Measurements from ENCODE around the gene SUV39H2. TPM values are rescaled to one million over a fixed set of nuclear protein-coding genes. Genes with fewer than 3 reads are reported as not detected.
"Not testable (repeated sequence)": the region's sequence is repeated elsewhere in the genome, so short reads cannot be mapped to it uniquely, and the experiment has no call there.

The SUV39H2 gene
- total RNA-seq, 1 donor from 2014 or later = not detected

DNA sequence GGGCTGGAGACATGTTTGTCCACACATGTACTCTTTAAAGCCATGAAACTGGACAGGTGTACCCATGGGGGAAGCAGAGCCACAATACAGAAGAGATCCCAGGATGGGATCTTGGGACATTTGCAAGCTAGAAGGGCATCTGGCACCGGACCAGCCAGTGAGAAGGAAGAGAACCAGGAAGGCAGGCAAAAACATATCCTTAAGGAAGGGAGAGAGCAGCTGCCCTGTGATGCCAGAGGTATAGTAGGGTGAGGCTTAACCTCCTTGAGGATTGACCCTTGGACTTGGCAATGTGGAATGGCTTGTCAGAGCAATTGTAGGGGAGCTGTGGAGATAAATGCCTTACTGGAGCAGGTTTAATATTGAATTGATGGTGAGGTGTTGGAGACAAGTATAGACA lies 17.9 kb upstream of the SUV39H2 start:
- TF ChIP-seq, protein P1, sequence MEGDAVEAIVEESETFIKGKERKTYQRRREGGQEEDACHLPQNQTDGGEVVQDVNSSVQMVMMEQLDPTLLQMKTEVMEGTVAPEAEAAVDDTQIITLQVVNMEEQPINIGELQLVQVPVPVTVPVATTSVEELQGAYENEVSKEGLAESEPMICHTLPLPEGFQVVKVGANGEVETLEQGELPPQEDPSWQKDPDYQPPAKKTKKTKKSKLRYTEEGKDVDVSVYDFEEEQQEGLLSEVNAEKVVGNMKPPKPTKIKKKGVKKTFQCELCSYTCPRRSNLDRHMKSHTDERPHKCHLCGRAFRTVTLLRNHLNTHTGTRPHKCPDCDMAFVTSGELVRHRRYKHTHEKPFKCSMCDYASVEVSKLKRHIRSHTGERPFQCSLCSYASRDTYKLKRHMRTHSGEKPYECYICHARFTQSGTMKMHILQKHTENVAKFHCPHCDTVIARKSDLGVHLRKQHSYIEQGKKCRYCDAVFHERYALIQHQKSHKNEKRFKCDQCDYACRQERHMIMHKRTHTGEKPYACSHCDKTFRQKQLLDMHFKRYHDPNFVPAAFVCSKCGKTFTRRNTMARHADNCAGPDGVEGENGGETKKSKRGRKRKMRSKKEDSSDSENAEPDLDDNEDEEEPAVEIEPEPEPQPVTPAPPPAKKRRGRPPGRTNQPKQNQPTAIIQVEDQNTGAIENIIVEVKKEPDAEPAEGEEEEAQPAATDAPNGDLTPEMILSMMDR (IDR thresholded peaks at IDR 0.05) = no peak
- Histone ChIP-seq H3K27ac (no peak overlapping the region), H3K9me3 (no peaks in the 10 kb centered on the region), H3K36me3 (peaks cover 9 to 11% of the 10 kb centered on the region in 2 donors), H3K27me3 (no peaks in the 10 kb centered on the region), H3K4me3 (no peak overlapping the region), H3K4me1 (no peaks in the 10 kb centered on the region)
- intact Hi-C loops (cut with DNase I) = no loop called here
- DNase-seq (ENCODE audit: low spot score in 2 of 2) = no peak

DNA sequence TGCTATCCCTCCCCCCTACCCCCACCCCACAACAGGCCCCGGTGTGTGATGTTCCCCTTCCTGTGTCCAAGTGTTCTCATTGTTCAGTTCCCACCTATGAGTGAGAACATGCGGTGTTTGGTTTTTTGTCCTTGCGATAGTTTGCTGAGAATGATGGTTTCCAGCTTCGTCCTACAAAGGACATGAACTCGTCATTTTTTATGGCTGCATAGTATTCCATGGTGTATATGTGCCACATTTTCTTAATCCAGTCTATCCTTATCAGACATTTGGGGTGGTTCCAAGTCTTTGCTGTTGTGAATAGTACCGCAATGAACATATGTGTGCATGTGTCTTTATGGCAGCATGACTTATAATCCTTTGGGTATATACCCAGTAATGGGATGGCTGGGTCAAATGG lies 14.2 kb upstream of the SUV39H2 start:
- H3K27ac ChIP-seq; H3K9me3 ChIP-seq; H3K4me1 ChIP-seq; intact Hi-C loops (cut with DNase I); H3K27me3 ChIP-seq; DNase-seq (ENCODE audit: low spot score in 2 of 2); H3K4me3 ChIP-seq: not testable (repeated sequence)
- peaks cover 11 to 37% of the 10 kb centered on the region in 2 donors for H3K36me3 ChIP-seq

DNA sequence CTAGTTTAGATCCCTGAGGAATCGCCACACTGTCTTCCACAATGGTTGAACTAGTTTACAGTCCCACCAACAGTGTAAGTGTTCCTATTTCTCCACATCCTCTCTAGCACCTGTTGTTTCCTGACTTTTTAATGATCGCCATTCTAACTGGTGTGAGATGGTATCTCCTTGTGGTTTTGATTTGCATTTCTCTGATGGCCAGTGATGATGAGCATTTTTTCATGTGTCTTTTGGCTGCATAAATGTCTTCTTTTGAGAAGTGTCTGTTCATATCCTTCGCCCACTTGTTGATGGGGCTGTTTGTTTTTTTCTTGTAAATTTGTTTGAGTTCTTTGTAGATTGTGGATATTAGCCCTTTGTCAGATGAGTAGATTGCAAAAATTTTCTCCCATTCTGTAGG lies 13.8 kb upstream of the SUV39H2 start:
- intact Hi-C loops (cut with DNase I); DNase-seq (ENCODE audit: low spot score in 2 of 2); H3K27me3 ChIP-seq; H3K9me3 ChIP-seq; H3K4me1 ChIP-seq; H3K4me3 ChIP-seq; H3K27ac ChIP-seq: not testable (repeated sequence)
- peaks cover 16 to 39% of the 10 kb centered on the region in 2 donors for H3K36me3 ChIP-seq

DNA sequence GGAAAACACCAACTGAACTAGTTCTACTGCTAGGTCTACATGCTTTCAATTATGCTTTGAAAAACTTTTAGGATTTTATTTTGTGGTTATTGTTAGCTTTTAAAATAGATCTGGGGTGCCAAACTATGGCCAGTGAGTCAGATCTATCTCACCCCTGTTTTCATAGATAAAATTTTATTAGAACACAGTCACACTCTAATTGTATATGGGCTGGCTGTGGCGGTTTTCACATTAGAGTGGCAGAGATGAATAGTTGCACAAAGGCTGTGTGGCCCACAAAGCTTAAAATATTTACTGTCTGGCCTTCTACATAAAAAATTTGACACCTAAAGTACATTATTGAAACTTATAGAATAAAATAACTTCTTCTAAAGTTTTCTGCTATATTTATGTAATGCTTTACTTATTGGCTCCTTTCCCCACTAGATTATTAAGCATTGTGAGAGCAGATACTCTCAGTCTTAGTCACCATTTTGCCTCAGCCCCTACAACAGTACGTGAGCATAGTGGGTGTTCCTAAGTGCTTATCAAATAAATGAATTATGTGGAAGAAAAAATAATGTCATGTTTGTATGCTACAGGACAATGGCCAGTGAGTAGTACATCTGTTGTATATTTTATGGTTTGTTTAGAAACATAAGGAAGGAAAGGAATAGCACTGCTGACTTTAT lies 5.4 kb upstream of the SUV39H2 start:
- H3K9me3 ChIP-seq = no peaks in the 10 kb centered on the region
- TF ChIP-seq, protein P1 (IDR thresholded peaks at IDR 0.05) = no peak
- intact Hi-C loops (cut with DNase I) = no loop called here
- H3K27ac ChIP-seq = no peak overlapping the region
- no peak overlapping the region for H3K4me3 ChIP-seq
- no peaks in the 10 kb centered on the region for H3K27me3 ChIP-seq
- no peak for DNase-seq (ENCODE audit: low spot score in 2 of 2)
- peaks cover 0 to 4% of the 10 kb centered on the region in 2 donors for H3K4me1 ChIP-seq
- H3K36me3 ChIP-seq = peaks cover 11 to 18% of the 10 kb centered on the region in 2 donors

DNA sequence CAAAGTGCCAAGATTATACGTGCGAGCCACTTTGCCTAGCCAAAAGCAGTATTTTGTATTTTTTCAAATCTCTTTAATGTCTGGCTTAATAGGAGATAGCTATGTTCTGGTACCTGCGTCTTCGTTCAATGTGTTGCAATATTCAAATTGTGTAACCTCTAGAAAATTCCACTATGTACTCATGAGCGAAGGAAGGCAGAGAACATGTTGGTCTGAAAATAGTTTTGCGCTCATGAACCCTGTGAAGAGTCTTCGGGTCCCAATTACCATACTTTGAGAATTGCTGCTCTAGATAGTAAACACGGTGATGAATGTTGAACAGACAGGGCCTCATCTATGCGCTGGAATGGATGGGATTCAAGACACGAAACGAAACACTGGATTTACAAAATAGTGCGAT lies 2.7 kb upstream of the SUV39H2 start:
- Histone ChIP-seq H3K36me3 (peaks cover 0 to 2% of the 10 kb centered on the region in 2 donors), H3K27me3 (no peaks in the 10 kb centered on the region), H3K9me3 (no peaks in the 10 kb centered on the region), H3K4me3 (no peak overlapping the region), H3K4me1 (peaks cover 0 to 4% of the 10 kb centered on the region in 2 donors), H3K27ac (no peak overlapping the region)
- no peak for DNase-seq (ENCODE audit: low spot score in 2 of 2)
- intact Hi-C loops (cut with DNase I) = no loop called here
- TF ChIP-seq, protein P1 (IDR thresholded peaks at IDR 0.05) = no peak

DNA sequence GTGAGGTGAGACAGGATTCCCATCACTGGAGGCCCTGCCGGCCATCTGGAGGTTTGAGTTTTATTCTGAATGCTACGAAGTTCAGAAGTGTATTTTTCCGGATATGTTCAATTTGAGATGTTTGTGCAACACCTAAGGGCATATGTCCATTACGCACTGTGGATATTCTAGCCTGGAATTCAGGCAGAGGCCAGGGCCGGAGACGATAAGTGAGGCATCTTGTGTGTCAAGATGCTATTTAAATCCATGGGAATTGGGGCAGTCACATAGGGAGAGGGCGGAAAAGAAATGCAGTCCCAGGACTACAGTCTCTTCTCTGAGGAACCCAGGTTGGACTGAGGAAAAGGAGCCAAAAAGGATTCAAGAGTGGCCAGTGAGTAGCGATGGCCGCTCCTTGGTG lies 1.9 kb upstream of the SUV39H2 start:
- no peaks in the 10 kb centered on the region for H3K27me3 ChIP-seq
- H3K4me3 ChIP-seq = no peak overlapping the region
- TF ChIP-seq, protein P1 (IDR thresholded peaks at IDR 0.05) = no peak
- H3K9me3 ChIP-seq = no peaks in the 10 kb centered on the region
- H3K27ac ChIP-seq = no peak overlapping the region
- no peak for DNase-seq (ENCODE audit: low spot score in 2 of 2)
- intact Hi-C loops (cut with DNase I) = no loop called here
- H3K4me1 ChIP-seq = peaks cover 0 to 4% of the 10 kb centered on the region in 2 donors
- H3K36me3 ChIP-seq = no peaks in the 10 kb centered on the region
